Measurements from ENCODE around the gene UBE2E1.
"Not testable (repeated sequence)": the region's sequence is repeated elsewhere in the genome, so short reads cannot be mapped to it uniquely, and the experiment has no call there.

Gene UBE2E1

GRCh38 chr3:23845326-23846216, 39.8 kb downstream of the UBE2E1 start:
- DNase-seq = no peak

- DNase-seq = not testable (repeated sequence)
Measured at GRCh38 chr3:23849462-23849861, 43.7 kb downstream of the UBE2E1 start.

- DNase-seq = no peak
Measured at GRCh38 chr3:23856286-23856685, 50.5 kb downstream of the UBE2E1 start.

- DNase-seq = peak in 4 of 51 donors; percentile 5 to 21 (median 14)
Measured at GRCh38 chr3:23859012-23859743, 53.4 kb downstream of the UBE2E1 start.

GRCh38 chr3:23859839-23860382, 54.2 kb downstream of the UBE2E1 start:
- DNase-seq = no peak

GRCh38 chr3:23861689-23862088, 55.9 kb downstream of the UBE2E1 start:
- DNase-seq = no peak

GRCh38 chr3:23863060-23863459, 57.3 kb downstream of the UBE2E1 start:
- DNase-seq = no peak

- peak in 1 of 51 donors; percentile 14 for DNase-seq
Measured at GRCh38 chr3:23864931-23865330, 59.2 kb downstream of the UBE2E1 start.

GRCh38 chr3:23865595-23866396, 60.0 kb downstream of the UBE2E1 start:
- DNase-seq = peak in 30 of 51 donors; percentile 10 to 77 (median 28)

- DNase-seq = no peak
Measured at GRCh38 chr3:23867400-23867799, 61.6 kb downstream of the UBE2E1 start.

GRCh38 chr3:23867838-23868237, 62.1 kb downstream of the UBE2E1 start:
- no peak for DNase-seq

- DNase-seq = no peak
Measured at GRCh38 chr3:23869977-23870662, 64.4 kb downstream of the UBE2E1 start.

GRCh38 chr3:23870663-23871043, 64.9 kb downstream of the UBE2E1 start:
- not testable (repeated sequence) for DNase-seq

GRCh38 chr3:23871361-23871760, 65.6 kb downstream of the UBE2E1 start:
- not testable (repeated sequence) for DNase-seq

GRCh38 chr3:23872330-23872729, 66.6 kb downstream of the UBE2E1 start:
- DNase-seq = no peak

GRCh38 chr3:23873941-23874340, 68.2 kb downstream of the UBE2E1 start:
- DNase-seq = no peak

- no peak for DNase-seq
Measured at GRCh38 chr3:23874359-23875112, 68.8 kb downstream of the UBE2E1 start.

- DNase-seq = no peak
Measured at GRCh38 chr3:23875113-23875725, 69.5 kb downstream of the UBE2E1 start.

GRCh38 chr3:23876923-23877322, 71.2 kb downstream of the UBE2E1 start:
- no peak for DNase-seq
